AG04449 (cell line): Measurements from ENCODE around the gene ETV5.
"Not testable (repeated sequence)": the region's sequence is repeated elsewhere in the genome, so short reads cannot be mapped to it uniquely, and the experiment has no call there.

Experiments used
- CTCF ChIA-PET: fragments of 350-600 bp; formaldehyde crosslinking; extraction: SDS; loops from one replicate; lab custom pipeline; 2021; ENCODE audit warnings: antibody characterized with exemption; lab: Yijun Ruan, JAX
- POLR2A ChIA-PET: fragments of 400-600, 350-600 bp; formaldehyde crosslinking; extraction: SDS; loops from one replicate; lab custom pipeline; 2020; ENCODE audit warnings: antibody characterized with exemption, inconsistent platforms; lab: Yijun Ruan, JAX
- DNase-seq: peaks from one replicate; pipeline ENCODE4 v3.0.0-alpha.2; 2010; ENCODE audit warnings: low read depth, low spot score
- H3K4me3 ChIP-seq: 2 replicates; pipeline ENCODE4 v1.5.1; 2011; ENCODE audit warnings: low read depth, mild to moderate bottlenecking, control low read depth, low read length
- CTCF ChIP-seq: IDR thresholded peaks from one replicate; pipeline ENCODE4 v1.5.1; 2011; ENCODE audit warnings: mild to moderate bottlenecking, moderate library complexity, low read length, control low read depth, inconsistent platforms; ENCODE audit not compliant: insufficient read depth; ENCODE audit errors: missing control alignments

ETV5 gene

GRCh38 chr3:186042521-186043202 lies 66.2 kb downstream of the ETV5 start:
- H3K4me3 ChIP-seq, result no peak overlapping the region
- no peak for DNase-seq
- ChIA-PET POLR2A (no interaction called here), CTCF (interaction anchor here (1.0 kb wide), 1 partner anchor 572 kb away, joined by 3 read pairs; no protein-coding TSS in a partner anchor)
- no peak for TF ChIP-seq CTCF

- CTCF ChIA-PET, result no interaction called here
- POLR2A ChIA-PET, result no interaction called here
- no peak for DNase-seq
- H3K4me3 ChIP-seq, result no peak overlapping the region
- TF ChIP-seq CTCF, result no peak
Measured at GRCh38 chr3:186042036-186042435, 66.9 kb downstream of the ETV5 start.

- no peak overlapping the region for H3K4me3 ChIP-seq
- POLR2A ChIA-PET, result no interaction called here
- CTCF ChIA-PET, result no interaction called here
- TF ChIP-seq CTCF, result no peak
- no peak for DNase-seq
Measured at GRCh38 chr3:186038360-186038759, 70.5 kb downstream of the ETV5 start.

GRCh38 chr3:186035277-186035676 lies 73.6 kb downstream of the ETV5 start:
- DNase-seq, result no peak
- ChIA-PET POLR2A (no interaction called here), CTCF (no interaction called here)
- no peak for TF ChIP-seq CTCF
- no peak overlapping the region for H3K4me3 ChIP-seq

GRCh38 chr3:186032321-186032720 lies 76.6 kb downstream of the ETV5 start:
- H3K4me3 ChIP-seq, result no peak overlapping the region
- CTCF ChIA-PET, result interaction anchor here (1.6 kb wide), 1 partner anchor 487 kb away, joined by 3 read pairs; no protein-coding TSS in a partner anchor
- TF ChIP-seq CTCF, result no peak
- POLR2A ChIA-PET, result interaction anchor here (0.6 kb wide), 1 partner anchor 751 kb away, joined by 3 read pairs; no protein-coding TSS in a partner anchor
- no peak for DNase-seq

GRCh38 chr3:186025993-186026392 lies 82.9 kb downstream of the ETV5 start:
- POLR2A ChIA-PET, result not testable (repeated sequence)

GRCh38 chr3:186025161-186025560 lies 83.7 kb downstream of the ETV5 start:
- no peak for TF ChIP-seq CTCF
- no peak overlapping the region for H3K4me3 ChIP-seq
- no peak for DNase-seq
- ChIA-PET POLR2A (no interaction called here), CTCF (interaction anchor here (0.7 kb wide), 1 partner anchor 61 kb away, joined by 3 read pairs; no protein-coding TSS in a partner anchor)

More at GRCh38 chr3:186025993-186026392, 82.9 kb downstream of the ETV5 start:
- H3K4me3 ChIP-seq, CTCF ChIA-PET, DNase-seq: not testable (repeated sequence)
